D721Med (cell line): Measurements from ENCODE around the gene ADARB2.

Experiments used
- DNase-seq: peaks from one replicate; pipeline ENCODE4 v3.0.0; 2011; ENCODE audit warnings: low spot score; ENCODE audit not compliant: insufficient read length
- FAIRE-seq: peaks from 2 replicates; lab custom pipeline; 2011; peaks lifted over from hg19 to GRCh38; lab: Jason Lieb, UNC
- CTCF ChIP-seq: IDR thresholded peaks from 2 replicates; pipeline ENCODE4 v1.5.1; 2012; ENCODE audit warnings: mild to moderate bottlenecking, control low read depth; ENCODE audit not compliant: insufficient read depth; ENCODE audit errors: missing control alignments

ADARB2 gene

GRCh38 chr10:1605999-1606940 lies 131.1 kb downstream of the ADARB2 start:
- DNase-seq (no peak), FAIRE-seq (no peak)
- no peak for TF ChIP-seq CTCF

- FAIRE-seq = no peak
- DNase-seq = no peak
- no peak for TF ChIP-seq CTCF
Measured at GRCh38 chr10:1605121-1605520, 132.2 kb downstream of the ADARB2 start.

- no peak for FAIRE-seq
- no peak for TF ChIP-seq CTCF
- DNase-seq = no peak
Measured at GRCh38 chr10:1604246-1604645, 133.1 kb downstream of the ADARB2 start.

DNA sequence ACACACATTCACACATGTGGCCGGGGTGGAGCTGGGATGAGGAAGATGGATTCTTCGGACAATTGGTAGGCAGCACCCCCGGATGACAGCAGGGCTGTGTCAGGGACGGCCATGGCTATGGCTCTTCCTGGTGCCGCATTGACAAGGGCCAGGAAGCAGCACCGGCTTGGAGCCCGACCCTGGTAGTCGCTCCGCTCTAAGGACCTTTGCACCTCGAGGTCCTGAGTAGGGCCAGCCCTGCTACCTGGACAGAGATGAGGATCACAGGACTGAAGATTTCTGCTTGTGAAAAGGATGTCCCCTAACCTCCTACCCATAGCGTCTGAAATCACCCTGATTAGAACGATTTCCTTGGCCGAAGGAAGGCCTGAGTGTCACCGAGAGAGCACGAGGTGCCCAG lies 134.1 kb downstream of the ADARB2 start:
- DNase-seq = no peak
- TF ChIP-seq CTCF = no peak
- FAIRE-seq = no peak

DNA sequence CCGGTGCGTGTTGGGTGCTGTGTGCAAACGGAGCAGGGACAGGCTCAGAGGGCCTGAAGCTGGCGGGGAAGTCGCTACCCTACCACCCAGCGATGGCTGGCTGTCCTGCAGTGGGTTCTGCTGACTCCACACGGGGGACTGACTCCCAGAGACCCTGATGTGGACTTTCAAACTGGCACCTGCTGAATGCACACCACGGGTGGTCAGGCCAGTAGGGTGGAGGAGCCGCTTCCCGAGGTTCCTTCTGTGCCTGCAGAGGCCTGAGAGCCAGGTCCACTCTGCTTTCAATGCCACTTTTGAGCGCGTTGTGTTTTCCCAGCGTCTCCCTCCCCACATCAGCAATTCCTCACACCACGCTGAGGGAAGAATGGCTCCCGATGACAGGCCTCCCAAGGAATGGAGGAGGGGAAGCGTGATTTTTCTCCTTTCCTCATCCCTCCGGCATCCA lies 135.3 kb downstream of the ADARB2 start:
- no peak for FAIRE-seq
- no peak for DNase-seq
- no peak for TF ChIP-seq CTCF

DNA sequence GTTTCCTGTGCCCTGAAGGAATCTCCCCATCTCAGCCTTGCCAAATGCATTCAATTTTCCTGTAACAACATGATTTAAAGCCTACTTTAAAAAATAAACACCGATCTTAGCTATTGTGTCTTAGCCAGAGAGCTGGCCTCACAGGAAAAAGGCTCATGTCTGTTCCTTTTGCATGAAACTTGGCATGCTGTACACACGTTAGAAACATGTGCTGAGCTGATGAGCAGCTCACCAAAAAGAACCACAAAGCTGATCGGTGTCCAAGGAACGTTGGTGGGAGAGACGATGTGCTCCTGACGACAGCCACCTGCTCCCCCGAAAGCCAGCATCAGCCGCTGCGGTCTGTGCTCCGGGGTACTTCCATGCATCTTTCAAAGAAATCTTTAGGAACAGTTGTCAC lies 135.9 kb downstream of the ADARB2 start:
- DNase-seq (no peak), FAIRE-seq (no peak)
- no peak for TF ChIP-seq CTCF

DNA sequence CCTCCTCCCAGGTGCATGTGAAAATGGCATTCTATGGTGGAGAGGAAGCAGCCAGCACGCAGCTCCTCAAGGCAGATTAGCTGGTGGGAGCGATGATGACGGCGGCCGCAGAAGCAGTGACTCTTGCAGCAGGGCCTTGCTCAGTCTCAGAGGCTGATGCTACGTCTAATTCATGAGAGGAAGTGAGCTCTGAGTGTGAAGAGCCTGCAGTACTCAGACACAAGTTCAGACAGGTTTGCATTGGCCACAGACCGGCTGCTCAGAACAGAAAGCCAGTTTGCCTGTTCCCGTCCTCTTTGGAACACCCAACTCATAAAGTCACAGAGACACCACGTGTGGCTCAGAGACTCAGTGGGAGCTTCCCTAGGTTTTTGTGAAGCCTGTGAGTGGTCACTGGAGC lies 136.5 kb downstream of the ADARB2 start:
- no peak for TF ChIP-seq CTCF
- DNase-seq (no peak), FAIRE-seq (no peak)
